ENCODE results near the gene ZNF641. TPM values are rescaled to one million over a fixed set of nuclear protein-coding genes. Genes with fewer than 3 reads are reported as not detected.
A peak's percentile ranks its signal among the peaks of the same experiment; 100 is the strongest.

The ZNF641 gene
- total RNA-seq (10 to 100 TPM in 5 of 6 donors, 1 to 10 TPM in 1; 9.9 to 14.4 (median 12.3) TPM), polyA plus RNA-seq (1 to 10 TPM; 8.0 to 9.2 TPM)

- no peak for FAIRE-seq
- H3K4me1 ChIP-seq = peaks cover 5 to 15% (median 6%) of the 10 kb centered on the region in 3 donors
- H3K27me3 ChIP-seq = no peaks in the 10 kb centered on the region
- intact Hi-C loops (cut with DNase I) = no loop called here
- no peaks in the 10 kb centered on the region for H3K9me3 ChIP-seq
- TF ChIP-seq CTCF (IDR thresholded peaks at IDR 0.05) = no peak
- H3K4me3 ChIP-seq = peak within 1 kb of the TSS; percentile 69 to 86 (median 76)
- ATAC-seq = peak; percentile 89 to 95 (median 93)
- peak; percentile 85 to 93 (median 90) for DNase-seq
- peak within 1 kb of the TSS; percentile 95 to 96 (median 96) for H3K27ac ChIP-seq
- WGBS, 2 donors = 0 to 2% methylated on average over 25 to 61 of the region's 61 CpGs
- peaks cover 0 to 22% (median 4%) of the 10 kb centered on the region in 3 donors for H3K36me3 ChIP-seq
These were observed at the start of gene ZNF641 for GRCh38 chr12:48350249-48351021. Gene ZNF641 (minus strand): TSS chr12:48350919. CDS start chr12:48348090, 2,829 bp downstream.

- H3K27ac ChIP-seq = no peak overlapping the region
- WGBS, 2 donors = 38 to 45% methylated on average over 2 of the region's 2 CpGs
- no peak for TF ChIP-seq CTCF (IDR thresholded peaks at IDR 0.05)
- H3K9me3 ChIP-seq = no peaks in the 10 kb centered on the region
- FAIRE-seq = no peak
- ATAC-seq = no peak
- H3K36me3 ChIP-seq = no peaks in the 10 kb centered on the region
- no peak overlapping the region for H3K4me3 ChIP-seq
- no peaks in the 10 kb centered on the region for H3K27me3 ChIP-seq
- H3K4me1 ChIP-seq = no peaks in the 10 kb centered on the region
- DNase-seq = no peak
- intact Hi-C loops (cut with DNase I) = no loop called here
These were observed 39.3 kb upstream of the ZNF641 start for GRCh38 chr12:48390026-48390425.

- no peak overlapping the region for H3K4me3 ChIP-seq
- no peak for DNase-seq
- no peaks in the 10 kb centered on the region for H3K36me3 ChIP-seq
- no peaks in the 10 kb centered on the region for H3K4me1 ChIP-seq
- no peak for TF ChIP-seq CTCF (IDR thresholded peaks at IDR 0.05)
- intact Hi-C loops (cut with DNase I) = no loop called here
- 69 to 86% methylated on average over 3 of the region's 3 CpGs for WGBS, 2 donors
- H3K27ac ChIP-seq = no peak overlapping the region
- FAIRE-seq = no peak
- no peak for ATAC-seq
- no peaks in the 10 kb centered on the region for H3K27me3 ChIP-seq
- H3K9me3 ChIP-seq = no peaks in the 10 kb centered on the region
These were observed 38.7 kb upstream of the ZNF641 start for GRCh38 chr12:48389409-48389808.

- Histone ChIP-seq H3K27me3 (no peaks in the 10 kb centered on the region), H3K4me1 (no peaks in the 10 kb centered on the region), H3K9me3 (no peaks in the 10 kb centered on the region), H3K36me3 (no peaks in the 10 kb centered on the region), H3K4me3 (no peak overlapping the region), H3K27ac (no peak overlapping the region)
- WGBS, 2 donors = 74 to 81% methylated on average over 2 of the region's 2 CpGs
- no peak for ATAC-seq
- no peak for FAIRE-seq
- no peak for DNase-seq
- no peak for TF ChIP-seq CTCF (IDR thresholded peaks at IDR 0.05)
- intact Hi-C loops (cut with DNase I) = no loop called here
These were observed 38.2 kb upstream of the ZNF641 start for GRCh38 chr12:48388938-48389337.

GRCh38 chr12:48388460-48388859 is 37.7 kb upstream of the ZNF641 start:
- H3K4me1 ChIP-seq = no peaks in the 10 kb centered on the region
- peak in 1 of 4 donors; percentile 34 for ATAC-seq
- no peak for DNase-seq
- no peaks in the 10 kb centered on the region for H3K27me3 ChIP-seq
- no peaks in the 10 kb centered on the region for H3K9me3 ChIP-seq
- TF ChIP-seq CTCF (IDR thresholded peaks at IDR 0.05) = no peak
- 77 to 96% methylated on average over 1 of the region's 1 CpG for WGBS, 2 donors
- intact Hi-C loops (cut with DNase I) = no loop called here
- H3K27ac ChIP-seq = no peak overlapping the region
- H3K36me3 ChIP-seq = no peaks in the 10 kb centered on the region
- no peak overlapping the region for H3K4me3 ChIP-seq
- no peak for FAIRE-seq

Data from pancreas (tissue), 10 donors.